Measurements from ENCODE around the gene KIF3C. TPM values are rescaled to one million over a fixed set of nuclear protein-coding genes. Genes with fewer than 3 reads are reported as not detected.
A peak's percentile ranks its signal among the peaks of the same experiment; 100 is the strongest.
"Not testable (repeated sequence)": the region's sequence is repeated elsewhere in the genome, so short reads cannot be mapped to it uniquely, and the experiment has no call there.

KIF3C gene
- total RNA-seq, 2 experiments from 2014 or later, result 5.2 to 5.3 TPM

- no peaks in the 10 kb centered on the region for H3K36me3 Mint-ChIP-seq (ENCODE audit: low read depth)
- DNase-seq (no peak), ATAC-seq (peak; percentile 16)
- H3K9me3 Mint-ChIP-seq (ENCODE audit: low read depth), result peaks cover 2% of the 10 kb centered on the region
- CTCF ChIA-PET, result interaction anchor here (0.7 to 1.7 kb wide), 3 partner anchors 20 to 76 kb away, joined by 3 to 7 read pairs (median 4); no protein-coding TSS in a partner anchor
- POLR2A ChIA-PET, result no interaction called here
- H3K27ac Mint-ChIP-seq, result no peak overlapping the region
- H3K27me3 Mint-ChIP-seq, result no peaks in the 10 kb centered on the region
- no peaks in the 10 kb centered on the region for H3K4me1 Mint-ChIP-seq
- intact Hi-C loops (cut with DNase I, micrococcal nuclease), result no loop called here
- H3K4me3 Mint-ChIP-seq, result no peak overlapping the region
These were observed 29.9 kb upstream of the KIF3C start for GRCh38 chr2:26011990-26012856.

DNA sequence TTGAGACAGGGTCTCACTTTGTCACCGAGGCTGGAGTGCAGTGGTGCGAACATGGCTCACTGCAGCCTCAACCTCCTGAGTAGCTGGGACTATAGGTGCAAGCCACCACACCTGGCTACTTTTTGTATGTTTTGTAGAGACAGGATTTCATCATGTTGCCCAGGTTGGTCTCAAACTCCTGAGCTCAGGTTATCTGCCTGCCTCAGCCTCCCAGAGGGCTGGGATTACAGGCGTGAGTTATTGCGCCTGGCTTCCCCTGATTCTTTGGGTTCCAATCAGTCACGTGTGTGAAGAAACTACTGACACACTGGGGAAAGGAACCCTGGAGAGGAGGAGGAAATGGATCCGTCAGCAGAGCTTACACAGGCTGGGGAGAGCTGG lies 29.3 kb upstream of the KIF3C start:
- H3K27ac Mint-ChIP-seq, result no peak overlapping the region
- H3K36me3 Mint-ChIP-seq (ENCODE audit: low read depth), result no peaks in the 10 kb centered on the region
- POLR2A ChIA-PET, result no interaction called here
- H3K9me3 Mint-ChIP-seq (ENCODE audit: low read depth), result peaks cover 2% of the 10 kb centered on the region
- no peak for ATAC-seq
- no peak for DNase-seq
- intact Hi-C loops (cut with DNase I, micrococcal nuclease), result no loop called here
- H3K4me1 Mint-ChIP-seq, result no peaks in the 10 kb centered on the region
- H3K4me3 Mint-ChIP-seq, result no peak overlapping the region
- H3K27me3 Mint-ChIP-seq, result no peaks in the 10 kb centered on the region
- CTCF ChIA-PET, result interaction anchor here (0.7 to 1.7 kb wide), 3 partner anchors 19 to 77 kb away, joined by 3 to 7 read pairs (median 4); no protein-coding TSS in a partner anchor

- no peaks in the 10 kb centered on the region for H3K4me1 Mint-ChIP-seq
- CTCF ChIA-PET, result no interaction called here
- H3K4me3 Mint-ChIP-seq, result no peak overlapping the region
- H3K27ac Mint-ChIP-seq, result no peak overlapping the region
- ATAC-seq (no peak), DNase-seq (no peak)
- no peaks in the 10 kb centered on the region for H3K36me3 Mint-ChIP-seq (ENCODE audit: low read depth)
- peaks cover 2% of the 10 kb centered on the region for H3K9me3 Mint-ChIP-seq (ENCODE audit: low read depth)
- POLR2A ChIA-PET, result no interaction called here
- no peaks in the 10 kb centered on the region for H3K27me3 Mint-ChIP-seq
- intact Hi-C loops (cut with DNase I, micrococcal nuclease), result no loop called here
These were observed 28.6 kb upstream of the KIF3C start for GRCh38 chr2:26010943-26011342.

GRCh38 chr2:26009567-26009963 lies 27.3 kb upstream of the KIF3C start:
- no peak for ATAC-seq
- intact Hi-C loops (cut with DNase I, micrococcal nuclease), result no loop called here
- POLR2A ChIA-PET, result no interaction called here
- no peak overlapping the region for H3K4me3 Mint-ChIP-seq
- H3K4me1 Mint-ChIP-seq, result no peaks in the 10 kb centered on the region
- CTCF ChIA-PET, result interaction anchor here (1.9 kb wide), 1 partner anchor 9 kb away, joined by 7 read pairs; no protein-coding TSS in a partner anchor
- no peak overlapping the region for H3K27ac Mint-ChIP-seq
- peaks cover 2% of the 10 kb centered on the region for H3K9me3 Mint-ChIP-seq (ENCODE audit: low read depth)
- H3K27me3 Mint-ChIP-seq, result no peaks in the 10 kb centered on the region
- H3K36me3 Mint-ChIP-seq (ENCODE audit: low read depth), result no peaks in the 10 kb centered on the region
- no peak for DNase-seq

DNA sequence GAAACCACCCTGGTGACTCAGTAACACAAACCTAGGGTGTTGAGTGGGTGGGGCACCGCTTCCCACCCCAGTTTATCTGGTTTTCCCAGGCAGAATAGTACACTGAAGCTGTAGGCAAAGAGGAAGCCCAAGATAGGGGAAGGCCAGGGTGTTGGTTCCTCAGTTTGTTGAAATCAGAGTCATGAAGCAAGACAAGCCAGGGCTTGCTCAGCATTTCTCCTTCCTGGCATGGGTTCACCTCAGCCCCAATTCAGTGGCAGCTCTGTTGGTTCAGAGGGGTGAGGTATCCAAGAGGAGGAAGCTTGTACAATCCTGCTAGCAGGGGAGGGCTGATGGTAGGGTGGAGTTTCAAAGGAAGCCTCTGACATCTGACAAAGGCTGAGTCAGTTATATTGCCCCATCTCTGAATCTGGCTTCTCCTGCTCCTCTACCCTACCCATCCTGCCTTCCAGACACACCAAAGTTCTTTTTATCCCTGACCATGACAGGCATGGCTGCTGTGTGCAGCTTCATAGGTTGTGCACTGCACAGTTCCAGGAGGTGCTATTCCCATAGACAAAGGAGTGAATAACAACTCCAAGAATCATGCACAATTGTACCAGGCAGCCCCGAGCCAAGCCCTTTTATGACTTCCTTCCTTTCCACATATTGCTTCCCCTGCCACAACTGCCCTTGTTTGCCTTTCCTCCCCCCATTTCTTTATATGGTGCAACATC lies 26.7 kb upstream of the KIF3C start:
- Mint-ChIP-seq H3K4me3 (no peak overlapping the region), H3K4me1 (no peaks in the 10 kb centered on the region), H3K36me3 (ENCODE audit: low read depth) (no peaks in the 10 kb centered on the region), H3K27ac (no peak overlapping the region), H3K9me3 (ENCODE audit: low read depth) (peaks cover 2% of the 10 kb centered on the region), H3K27me3 (no peaks in the 10 kb centered on the region)
- intact Hi-C loops (cut with DNase I, micrococcal nuclease), result no loop called here
- ATAC-seq (no peak), DNase-seq (no peak)
- CTCF ChIA-PET, result interaction anchor here (1.9 kb wide), 1 partner anchor 9 kb away, joined by 7 read pairs; no protein-coding TSS in a partner anchor
- POLR2A ChIA-PET, result no interaction called here

DNA sequence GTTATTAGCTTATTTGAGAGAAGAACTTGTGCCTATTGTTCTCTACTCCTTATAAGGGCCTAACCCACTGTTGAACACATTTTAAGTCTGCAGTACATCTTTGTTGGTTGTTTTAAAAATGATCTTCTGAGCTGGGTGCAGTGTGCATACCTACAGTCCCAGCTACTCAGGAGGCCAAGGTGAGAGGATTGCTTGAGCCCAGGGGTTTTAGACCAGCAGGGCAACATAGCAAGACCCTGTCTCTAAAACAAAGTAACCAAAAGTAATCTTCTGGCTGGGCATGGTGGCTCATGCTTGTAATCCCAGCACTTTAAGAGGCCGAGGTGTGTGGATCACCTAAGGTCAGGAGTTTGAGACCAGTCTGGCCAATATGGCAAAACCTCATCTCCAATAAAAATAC lies 25.8 kb upstream of the KIF3C start:
- Mint-ChIP-seq H3K9me3 (ENCODE audit: low read depth) (peaks cover 2% of the 10 kb centered on the region), H3K36me3 (ENCODE audit: low read depth) (no peaks in the 10 kb centered on the region), H3K4me1 (no peaks in the 10 kb centered on the region), H3K27me3 (no peaks in the 10 kb centered on the region), H3K4me3 (no peak overlapping the region), H3K27ac (no peak overlapping the region)
- CTCF ChIA-PET, result interaction anchor here (0.8 to 1.9 kb wide), 3 partner anchors 10 to 67 kb away, joined by 3 to 7 read pairs (median 3); no protein-coding TSS in a partner anchor
- ATAC-seq (no peak), DNase-seq (no peak)
- intact Hi-C loops (cut with DNase I, micrococcal nuclease), result no loop called here
- POLR2A ChIA-PET, result no interaction called here

- Mint-ChIP-seq H3K4me3 (no peak overlapping the region), H3K27me3 (no peaks in the 10 kb centered on the region), H3K9me3 (ENCODE audit: low read depth) (no peaks in the 10 kb centered on the region), H3K4me1 (no peaks in the 10 kb centered on the region), H3K27ac (no peak overlapping the region), H3K36me3 (ENCODE audit: low read depth) (no peaks in the 10 kb centered on the region)
- CTCF ChIA-PET, result interaction anchor here (0.6 to 1.1 kb wide), 4 partner anchors 11 to 242 kb away, joined by 3 to 4 read pairs (median 3); partner anchors contain the start of genes HADHA and HADHB
- intact Hi-C loops (cut with DNase I, micrococcal nuclease), result no loop called here
- DNase-seq (no peak), ATAC-seq (no peak)
- POLR2A ChIA-PET, result no interaction called here
These were observed 20.5 kb upstream of the KIF3C start for GRCh38 chr2:26002632-26003310.

DNA sequence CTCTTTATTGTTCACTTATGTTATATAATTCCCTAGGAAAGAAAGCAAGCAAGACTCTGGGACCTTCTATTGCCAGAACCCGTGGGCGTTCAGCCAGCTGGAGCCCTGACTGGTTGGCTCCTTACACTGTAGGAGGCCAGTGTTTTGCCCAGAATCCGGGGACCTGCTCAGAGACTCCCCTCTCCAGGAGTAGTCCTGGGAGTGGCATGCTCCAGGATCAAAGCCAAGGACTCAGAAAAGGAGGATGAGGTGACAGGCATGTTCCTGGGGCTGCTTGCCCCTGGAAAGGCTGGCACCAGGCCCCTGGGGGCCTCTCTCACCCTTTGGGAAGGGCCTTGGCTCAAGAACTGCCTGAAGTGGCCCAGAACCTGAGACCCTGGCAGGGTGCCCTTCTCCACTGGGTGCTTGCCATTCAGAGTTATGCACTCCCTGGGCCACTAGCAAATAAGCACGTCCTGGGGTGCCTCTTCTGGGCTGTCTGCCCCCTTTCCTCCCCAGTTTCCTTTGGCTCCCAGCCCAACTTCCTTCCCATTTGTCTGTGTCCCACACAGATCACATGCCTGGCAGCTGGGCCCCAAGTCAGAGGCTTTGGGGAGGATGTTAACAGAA lies 19.6 kb upstream of the KIF3C start:
- Mint-ChIP-seq H3K36me3 (ENCODE audit: low read depth) (no peaks in the 10 kb centered on the region), H3K4me3 (no peak overlapping the region), H3K9me3 (ENCODE audit: low read depth) (no peaks in the 10 kb centered on the region), H3K27me3 (no peaks in the 10 kb centered on the region), H3K27ac (no peak overlapping the region), H3K4me1 (no peaks in the 10 kb centered on the region)
- DNase-seq, result no peak
- ChIA-PET POLR2A (no interaction called here), CTCF (interaction anchor here (0.6 to 1.0 kb wide), 2 partner anchors 10 to 54 kb away, joined by 3 read pairs; no protein-coding TSS in a partner anchor)
- intact Hi-C loops (cut with DNase I, micrococcal nuclease), result no loop called here
- no peak for ATAC-seq

DNA sequence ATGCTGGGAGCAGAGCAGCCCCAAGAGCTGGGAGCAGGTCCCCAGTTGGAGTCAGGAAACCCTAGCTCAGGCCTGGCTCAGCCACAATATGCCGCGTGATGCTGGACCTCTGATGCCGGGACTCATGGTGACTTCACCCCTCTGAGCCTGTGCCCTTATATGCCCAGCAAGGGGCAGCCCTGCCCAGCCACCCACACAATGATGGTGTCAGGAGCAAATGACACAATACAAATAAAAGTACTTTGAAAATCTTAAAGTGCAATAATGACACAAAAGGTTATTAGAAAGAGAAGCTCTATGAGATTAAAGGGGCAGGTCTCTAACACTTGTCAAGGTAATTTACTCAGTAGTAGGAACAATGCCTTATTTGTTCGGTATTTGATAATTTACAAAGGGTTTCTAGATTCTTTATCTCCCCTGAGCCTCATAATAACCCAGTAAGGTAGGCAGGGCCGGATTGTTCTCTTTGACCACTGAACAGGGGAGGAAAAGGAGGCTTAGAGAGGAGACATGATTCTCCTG lies 18.3 kb upstream of the KIF3C start:
- ATAC-seq, result no peak
- ChIA-PET POLR2A (interaction anchor here (0.6 kb wide), 1 partner anchor 10 kb away, joined by 6 read pairs; no protein-coding TSS in a partner anchor), CTCF (interaction anchor here (0.7 kb wide), 1 partner anchor 196 kb away, joined by 3 read pairs; no protein-coding TSS in a partner anchor)
- no peaks in the 10 kb centered on the region for H3K36me3 Mint-ChIP-seq (ENCODE audit: low read depth)
- no peaks in the 10 kb centered on the region for H3K27me3 Mint-ChIP-seq
- intact Hi-C loops (cut with DNase I, micrococcal nuclease), result no loop called here
- no peak overlapping the region for H3K4me3 Mint-ChIP-seq
- H3K9me3 Mint-ChIP-seq (ENCODE audit: low read depth), result no peaks in the 10 kb centered on the region
- no peak for DNase-seq
- H3K27ac Mint-ChIP-seq, result no peak overlapping the region
- H3K4me1 Mint-ChIP-seq, result no peaks in the 10 kb centered on the region

DNA sequence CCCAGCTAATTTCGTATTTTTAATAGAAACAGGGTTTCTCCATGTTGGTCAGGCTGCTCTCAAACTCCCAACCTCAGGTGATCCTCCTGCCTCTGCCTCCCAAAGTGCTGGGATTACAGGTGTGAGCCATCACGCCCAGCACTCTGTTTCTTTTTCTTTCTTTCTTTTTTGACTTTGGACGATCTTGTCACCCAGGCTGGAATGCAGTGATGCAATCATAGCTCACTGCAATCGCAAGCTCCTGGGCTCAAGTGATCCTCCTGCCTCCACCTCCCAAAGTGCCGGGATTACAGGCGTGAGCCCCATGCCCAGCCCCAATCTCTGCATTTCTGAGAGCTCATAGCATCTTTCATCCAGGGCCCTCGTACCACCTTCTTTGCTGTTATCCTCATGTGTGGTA lies 17.1 kb upstream of the KIF3C start:
- POLR2A ChIA-PET; H3K4me3 Mint-ChIP-seq; H3K9me3 Mint-ChIP-seq (ENCODE audit: low read depth); H3K4me1 Mint-ChIP-seq; H3K27me3 Mint-ChIP-seq; H3K36me3 Mint-ChIP-seq (ENCODE audit: low read depth); DNase-seq; intact Hi-C loops (cut with DNase I, micrococcal nuclease); ATAC-seq; H3K27ac Mint-ChIP-seq: not testable (repeated sequence)
- CTCF ChIA-PET, result interaction anchor here (0.9 to 1.0 kb wide), 2 partner anchors 24 to 201 kb away, joined by 3 to 4 read pairs; no protein-coding TSS in a partner anchor
